ENCODE results near the gene METTL9. TPM values are rescaled to one million over a fixed set of nuclear protein-coding genes. Genes with fewer than 3 reads are reported as not detected.
"Not testable (repeated sequence)": the region's sequence is repeated elsewhere in the genome, so short reads cannot be mapped to it uniquely, and the experiment has no call there.

The METTL9 gene
- total RNA-seq, 2 experiments from 2014 or later: 99.2 to 101 TPM

GRCh38 chr16:21560462-21560861, 38.9 kb upstream of the METTL9 start:
- ChIA-PET POLR2A (no interaction called here), CTCF (interaction anchor here (0.6 to 1.3 kb wide), 3 partner anchors 13 to 372 kb away, joined by 3 to 4 read pairs (median 3); no protein-coding TSS in a partner anchor)
- Mint-ChIP-seq H3K36me3 (ENCODE audit: low read depth) (no peaks in the 10 kb centered on the region), H3K4me1 (ENCODE audit: low read depth) (peaks cover 5% of the 10 kb centered on the region), H3K27ac (no peak overlapping the region), H3K9me3 (ENCODE audit: insufficient read depth) (no peaks in the 10 kb centered on the region), H3K4me3 (no peak overlapping the region), H3K27me3 (ENCODE audit: low read depth) (peaks cover 2% of the 10 kb centered on the region)
- no peak for DNase-seq
- no peak for ATAC-seq

GRCh38 chr16:21563676-21564075, 35.7 kb upstream of the METTL9 start:
- Mint-ChIP-seq H3K27ac (no peak overlapping the region), H3K9me3 (ENCODE audit: insufficient read depth) (no peaks in the 10 kb centered on the region), H3K4me3 (no peak overlapping the region), H3K27me3 (ENCODE audit: low read depth) (peaks cover 13% of the 10 kb centered on the region), H3K4me1 (ENCODE audit: low read depth) (peaks cover 12% of the 10 kb centered on the region), H3K36me3 (ENCODE audit: low read depth) (no peaks in the 10 kb centered on the region)
- DNase-seq (no peak), ATAC-seq (no peak)
- ChIA-PET POLR2A (interaction anchor here (0.6 to 0.7 kb wide), 2 partner anchors 9 to 1126 kb away, joined by 3 read pairs; no protein-coding TSS in a partner anchor), CTCF (interaction anchor here (1.0 kb wide), 1 partner anchor 94 kb away, joined by 3 read pairs; no protein-coding TSS in a partner anchor)

- CTCF ChIA-PET: interaction anchor here (1.1 to 1.4 kb wide), 2 partner anchors 17 to 144 kb away, joined by 3 read pairs; no protein-coding TSS in a partner anchor
These were observed 35.0 kb upstream of the METTL9 start for GRCh38 chr16:21564367-21564766.

GRCh38 chr16:21565507-21565860, 33.9 kb upstream of the METTL9 start:
- Mint-ChIP-seq H3K4me1 (ENCODE audit: low read depth) (peaks cover 12% of the 10 kb centered on the region), H3K27me3 (ENCODE audit: low read depth) (peaks cover 13% of the 10 kb centered on the region), H3K27ac (no peak overlapping the region), H3K36me3 (ENCODE audit: low read depth) (no peaks in the 10 kb centered on the region), H3K9me3 (ENCODE audit: insufficient read depth) (no peaks in the 10 kb centered on the region), H3K4me3 (no peak overlapping the region)
- ChIA-PET POLR2A (no interaction called here), CTCF (interaction anchor here (1.4 kb wide), 1 partner anchor 16 kb away, joined by 3 read pairs; no protein-coding TSS in a partner anchor)
- ATAC-seq (no peak), DNase-seq (no peak)

More at GRCh38 chr16:21564367-21564766, 35.0 kb upstream of the METTL9 start:
- Mint-ChIP-seq H3K27me3 (ENCODE audit: low read depth) (peaks cover 13% of the 10 kb centered on the region), H3K4me1 (ENCODE audit: low read depth) (peaks cover 12% of the 10 kb centered on the region)
- H3K27ac Mint-ChIP-seq; H3K9me3 Mint-ChIP-seq (ENCODE audit: insufficient read depth); H3K4me3 Mint-ChIP-seq; H3K36me3 Mint-ChIP-seq (ENCODE audit: low read depth); POLR2A ChIA-PET; DNase-seq; ATAC-seq: not testable (repeated sequence)

- POLR2A ChIA-PET: no interaction called here
- Mint-ChIP-seq H3K36me3 (ENCODE audit: low read depth) (no peaks in the 10 kb centered on the region), H3K9me3 (ENCODE audit: insufficient read depth) (no peaks in the 10 kb centered on the region), H3K4me1 (ENCODE audit: low read depth) (peaks cover 12% of the 10 kb centered on the region), H3K4me3 (no peak overlapping the region), H3K27ac (no peak overlapping the region), H3K27me3 (ENCODE audit: low read depth) (peaks cover 14% of the 10 kb centered on the region)
- CTCF ChIA-PET: interaction anchor here (0.9 to 1.4 kb wide), 2 partner anchors 15 to 1132 kb away, joined by 3 read pairs; no protein-coding TSS in a partner anchor
- DNase-seq (no peak), ATAC-seq (no peak)
These were observed 33.3 kb upstream of the METTL9 start for GRCh38 chr16:21565861-21566669.

- no peaks in the 10 kb centered on the region for H3K36me3 Mint-ChIP-seq (ENCODE audit: low read depth)
- peaks cover 20% of the 10 kb centered on the region for H3K27me3 Mint-ChIP-seq (ENCODE audit: low read depth)
- ATAC-seq (no peak), DNase-seq (no peak)
- no peak overlapping the region for H3K4me3 Mint-ChIP-seq
- peaks cover 12% of the 10 kb centered on the region for H3K4me1 Mint-ChIP-seq (ENCODE audit: low read depth)
- ChIA-PET CTCF (interaction anchor here (0.9 to 1.7 kb wide), 4 partner anchors 11 to 1131 kb away, joined by 3 to 4 read pairs (median 3); no protein-coding TSS in a partner anchor), POLR2A (no interaction called here)
- no peak overlapping the region for H3K27ac Mint-ChIP-seq
- H3K9me3 Mint-ChIP-seq (ENCODE audit: insufficient read depth): no peaks in the 10 kb centered on the region
These were observed 32.4 kb upstream of the METTL9 start for GRCh38 chr16:21566891-21567414.

- H3K4me3 Mint-ChIP-seq; ATAC-seq; H3K27ac Mint-ChIP-seq; H3K9me3 Mint-ChIP-seq (ENCODE audit: insufficient read depth); POLR2A ChIA-PET; H3K36me3 Mint-ChIP-seq (ENCODE audit: low read depth); DNase-seq: not testable (repeated sequence)
- peaks cover 20% of the 10 kb centered on the region for H3K27me3 Mint-ChIP-seq (ENCODE audit: low read depth)
- CTCF ChIA-PET: interaction anchor here (1.0 to 1.7 kb wide), 3 partner anchors 12 to 90 kb away, joined by 3 to 4 read pairs (median 3); no protein-coding TSS in a partner anchor
- H3K4me1 Mint-ChIP-seq (ENCODE audit: low read depth): peaks cover 12% of the 10 kb centered on the region
These were observed 31.9 kb upstream of the METTL9 start for GRCh38 chr16:21567496-21567895.

GRCh38 chr16:21568502-21569189, 30.7 kb upstream of the METTL9 start:
- no peak for ATAC-seq
- H3K27ac Mint-ChIP-seq: no peak overlapping the region
- peaks cover 20% of the 10 kb centered on the region for H3K27me3 Mint-ChIP-seq (ENCODE audit: low read depth)
- no peak overlapping the region for H3K4me3 Mint-ChIP-seq
- ChIA-PET CTCF (interaction anchor here (0.6 to 1.7 kb wide), 2 partner anchors 14 to 74 kb away, joined by 3 to 4 read pairs; no protein-coding TSS in a partner anchor), POLR2A (interaction anchor here (0.6 to 1.0 kb wide), 5 partner anchors 8 to 1315 kb away, joined by 3 to 4 read pairs (median 3); no protein-coding TSS in a partner anchor)
- H3K36me3 Mint-ChIP-seq (ENCODE audit: low read depth): no peaks in the 10 kb centered on the region
- peaks cover 12% of the 10 kb centered on the region for H3K4me1 Mint-ChIP-seq (ENCODE audit: low read depth)
- no peak for DNase-seq
- H3K9me3 Mint-ChIP-seq (ENCODE audit: insufficient read depth): no peaks in the 10 kb centered on the region

- no peak for DNase-seq
- no peaks in the 10 kb centered on the region for H3K9me3 Mint-ChIP-seq (ENCODE audit: insufficient read depth)
- CTCF ChIA-PET: no interaction called here
- POLR2A ChIA-PET: no interaction called here
- H3K27me3 Mint-ChIP-seq (ENCODE audit: low read depth): peaks cover 18% of the 10 kb centered on the region
- no peak for ATAC-seq
- no peak overlapping the region for H3K27ac Mint-ChIP-seq
- no peaks in the 10 kb centered on the region for H3K36me3 Mint-ChIP-seq (ENCODE audit: low read depth)
- H3K4me3 Mint-ChIP-seq: no peak overlapping the region
- peaks cover 5% of the 10 kb centered on the region for H3K4me1 Mint-ChIP-seq (ENCODE audit: low read depth)
These were observed 28.7 kb upstream of the METTL9 start for GRCh38 chr16:21570676-21571017.

GRCh38 chr16:21573506-21573905, 25.9 kb upstream of the METTL9 start:
- POLR2A ChIA-PET; H3K9me3 Mint-ChIP-seq (ENCODE audit: insufficient read depth); H3K4me1 Mint-ChIP-seq (ENCODE audit: low read depth); H3K27ac Mint-ChIP-seq; ATAC-seq; H3K36me3 Mint-ChIP-seq (ENCODE audit: low read depth); H3K4me3 Mint-ChIP-seq; DNase-seq: not testable (repeated sequence)
- peaks cover 22% of the 10 kb centered on the region for H3K27me3 Mint-ChIP-seq (ENCODE audit: low read depth)
- CTCF ChIA-PET: interaction anchor here (0.7 to 1.1 kb wide), 2 partner anchors 13 to 72 kb away, joined by 3 to 4 read pairs; no protein-coding TSS in a partner anchor

- no peak for DNase-seq
- ATAC-seq: no peak
- Mint-ChIP-seq H3K9me3 (ENCODE audit: insufficient read depth) (no peaks in the 10 kb centered on the region), H3K36me3 (ENCODE audit: low read depth) (no peaks in the 10 kb centered on the region), H3K27ac (no peak overlapping the region), H3K4me3 (no peak overlapping the region), H3K4me1 (ENCODE audit: low read depth) (no peaks in the 10 kb centered on the region), H3K27me3 (ENCODE audit: low read depth) (peaks cover 30% of the 10 kb centered on the region)
- ChIA-PET POLR2A (no interaction called here), CTCF (no interaction called here)
These were observed 25.0 kb upstream of the METTL9 start for GRCh38 chr16:21574372-21574771.
